ENCODE data around the gene BPI.
"Not testable (repeated sequence)": the region's sequence is repeated elsewhere in the genome, so short reads cannot be mapped to it uniquely, and the experiment has no call there.

DNA sequence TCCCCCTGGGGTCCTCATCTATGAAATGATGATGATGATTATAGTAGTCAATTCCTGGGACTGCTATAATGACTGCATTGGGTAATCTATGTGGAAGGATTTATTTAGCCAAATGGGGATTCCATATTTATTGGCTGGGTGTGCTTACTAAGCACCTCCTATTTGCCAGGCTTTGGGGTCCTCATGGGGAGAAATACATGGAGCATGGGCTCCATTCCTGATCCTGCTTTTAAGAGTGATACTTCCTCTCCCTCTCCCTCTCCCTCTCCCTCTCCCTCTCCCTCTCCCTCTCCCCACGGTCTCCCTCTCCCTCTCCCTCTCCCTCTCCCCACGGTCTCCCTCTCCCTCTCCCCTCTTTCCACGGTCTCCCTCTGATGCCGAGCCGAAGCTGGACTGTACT is 73.9 kb downstream of the BPI start:
- TF ChIP-seq, protein P1, sequence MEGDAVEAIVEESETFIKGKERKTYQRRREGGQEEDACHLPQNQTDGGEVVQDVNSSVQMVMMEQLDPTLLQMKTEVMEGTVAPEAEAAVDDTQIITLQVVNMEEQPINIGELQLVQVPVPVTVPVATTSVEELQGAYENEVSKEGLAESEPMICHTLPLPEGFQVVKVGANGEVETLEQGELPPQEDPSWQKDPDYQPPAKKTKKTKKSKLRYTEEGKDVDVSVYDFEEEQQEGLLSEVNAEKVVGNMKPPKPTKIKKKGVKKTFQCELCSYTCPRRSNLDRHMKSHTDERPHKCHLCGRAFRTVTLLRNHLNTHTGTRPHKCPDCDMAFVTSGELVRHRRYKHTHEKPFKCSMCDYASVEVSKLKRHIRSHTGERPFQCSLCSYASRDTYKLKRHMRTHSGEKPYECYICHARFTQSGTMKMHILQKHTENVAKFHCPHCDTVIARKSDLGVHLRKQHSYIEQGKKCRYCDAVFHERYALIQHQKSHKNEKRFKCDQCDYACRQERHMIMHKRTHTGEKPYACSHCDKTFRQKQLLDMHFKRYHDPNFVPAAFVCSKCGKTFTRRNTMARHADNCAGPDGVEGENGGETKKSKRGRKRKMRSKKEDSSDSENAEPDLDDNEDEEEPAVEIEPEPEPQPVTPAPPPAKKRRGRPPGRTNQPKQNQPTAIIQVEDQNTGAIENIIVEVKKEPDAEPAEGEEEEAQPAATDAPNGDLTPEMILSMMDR (optimal IDR thresholded peaks at IDR 0.05 in 1 of 3, IDR thresholded peaks at IDR 0.05 in 1 of 3, conservative IDR thresholded peaks at IDR 0.05 in 1 of 3; ENCODE audit: extremely low read depth in 1 of 3, insufficient read depth in 2 of 3, low read length in 3 of 3) = not testable (repeated sequence)
- not testable (repeated sequence) for TF ChIP-seq EZH2 (IDR thresholded peaks at IDR 0.05; ENCODE audit: low read length)

Data from keratinocyte (primary cell).